GM18870 (cell line): ENCODE results near the gene RBM19.

Source experiments
- ATAC-seq: cut with Tn5 transposase; IDR thresholded peaks from one replicate; pipeline ENCODE4 v1.9.1; 2021; ENCODE audit warnings: moderate library complexity; ENCODE audit not compliant: unreplicated experiment

RBM19 gene

GRCh38 chr12:113887906-113888305 is 78.2 kb downstream of the RBM19 start:
- no peak for ATAC-seq

GRCh38 chr12:113886721-113887120 is 79.4 kb downstream of the RBM19 start:
- ATAC-seq: no peak

- ATAC-seq: no peak
These were observed 81.7 kb downstream of the RBM19 start for GRCh38 chr12:113884392-113884791.

GRCh38 chr12:113882690-113883089 is 83.4 kb downstream of the RBM19 start:
- no peak for ATAC-seq

- ATAC-seq: no peak
These were observed 84.8 kb downstream of the RBM19 start for GRCh38 chr12:113880988-113881962.

- no peak for ATAC-seq
These were observed 85.8 kb downstream of the RBM19 start for GRCh38 chr12:113880326-113880725.

GRCh38 chr12:113879658-113880057 is 86.5 kb downstream of the RBM19 start:
- ATAC-seq: no peak

GRCh38 chr12:113877607-113878006 is 88.5 kb downstream of the RBM19 start:
- no peak for ATAC-seq

- ATAC-seq: no peak
These were observed 90.0 kb downstream of the RBM19 start for GRCh38 chr12:113876160-113876559.

GRCh38 chr12:113875691-113876090 is 90.4 kb downstream of the RBM19 start:
- no peak for ATAC-seq

- ATAC-seq: no peak
These were observed 91.0 kb downstream of the RBM19 start for GRCh38 chr12:113874999-113875561.

GRCh38 chr12:113874326-113874725 is 91.8 kb downstream of the RBM19 start:
- no peak for ATAC-seq

- ATAC-seq: no peak
These were observed 92.4 kb downstream of the RBM19 start for GRCh38 chr12:113873740-113874139.

GRCh38 chr12:113870890-113871289 is 95.2 kb downstream of the RBM19 start:
- ATAC-seq: no peak

- no peak for ATAC-seq
These were observed 96.1 kb downstream of the RBM19 start for GRCh38 chr12:113870035-113870434.

GRCh38 chr12:113868365-113868764 is 97.8 kb downstream of the RBM19 start:
- ATAC-seq: no peak

- no peak for ATAC-seq
These were observed 98.9 kb downstream of the RBM19 start for GRCh38 chr12:113867258-113867657.

- ATAC-seq: no peak
These were observed 99.6 kb downstream of the RBM19 start for GRCh38 chr12:113866496-113866895.

GRCh38 chr12:113863455-113863845 is 102.7 kb downstream of the RBM19 start:
- no peak for ATAC-seq

GRCh38 chr12:113862590-113863454 is 103.3 kb downstream of the RBM19 start:
- ATAC-seq: no peak

- ATAC-seq: no peak
These were observed 104.3 kb downstream of the RBM19 start for GRCh38 chr12:113861708-113862312.
